PC-3 (cell line): ENCODE measurements around the gene IFITM5. TPM values are rescaled to one million over a fixed set of nuclear protein-coding genes. Genes with fewer than 3 reads are reported as not detected.
"Not testable (repeated sequence)": the region's sequence is repeated elsewhere in the genome, so short reads cannot be mapped to it uniquely, and the experiment has no call there.

Experiments used
- ATAC-seq: fragments of 200-7000 bp; cut with Tn5 transposase; 2 replicates; pipeline ENCODE4 v1.9.1; 2020; ENCODE audit warnings: mild to moderate bottlenecking, moderate library complexity
- BruUV-seq: library from RNA; stranded (reverse); fragments of 400-500 nt; replicated peaks from 2 replicates; lab custom pipeline; 2021; lab: Mats Ljungman, UMichigan
- CTCF ChIA-PET: fragments of 300-600 bp; sonication (Branson Sonifier 250); formaldehyde crosslinking; loops from one replicate; lab custom pipeline; 2022; ENCODE audit warnings: antibody characterized with exemption; lab: Charles Lee
- POLR2A ChIA-PET: fragments of 300-600 bp; sonication (Branson Sonifier 250); formaldehyde crosslinking; loops from one replicate; lab custom pipeline; 2022; ENCODE audit warnings: antibody characterized with exemption; ENCODE audit not compliant: unreplicated experiment; lab: Charles Lee
- DNase-seq: peaks from one replicate; pipeline ENCODE4 v3.0.0-alpha.2; 2015
- H2AFZ ChIP-seq: fragments of 300-600 bp; sonication (generic); 2 replicates; pipeline ENCODE4 v1.6.0; 2016; ENCODE audit warnings: antibody characterized with exemption, low read length
- H3F3A ChIP-seq: fragments of 300-600 bp; sonication (generic); one replicate; pipeline ENCODE4 v1.6.0; 2017; ENCODE audit warnings: antibody characterized with exemption, low read length, control low read depth, mild to moderate bottlenecking; ENCODE audit not compliant: unreplicated experiment
- H3K27ac ChIP-seq: fragments of 300-600 bp; sonication (generic); 2 replicates; pipeline ENCODE4 v1.5.1; 2016; ENCODE audit warnings: mild to moderate bottlenecking, low read length
- H3K27me3 ChIP-seq: fragments of 300-600 bp; sonication (generic); 2 replicates; pipeline ENCODE4 v1.6.1; 2016; ENCODE audit warnings: low read length, mixed read lengths
- H3K36me3 ChIP-seq: fragments of 300-600 bp; sonication (generic); 2 replicates; pipeline ENCODE4 v1.6.1; 2016; ENCODE audit warnings: low read depth, mixed run types, low read length, mixed read lengths
- H3K4me1 ChIP-seq: fragments of 300-600 bp; sonication (generic); 2 replicates; pipeline ENCODE4 v1.5.1; 2016; ENCODE audit warnings: low read length; ENCODE audit not compliant: insufficient read depth
- H3K4me2 ChIP-seq: fragments of 300-600 bp; sonication (generic); 2 replicates; pipeline ENCODE4 v1.6.0; 2016; ENCODE audit warnings: low read length
- H3K4me3 ChIP-seq: fragments of 300-600 bp; sonication (generic); 2 replicates; pipeline ENCODE4 v1.5.1; 2016; ENCODE audit warnings: mild to moderate bottlenecking, low read length, mixed read lengths
- H3K79me2 ChIP-seq: fragments of 300-600 bp; sonication (generic); 2 replicates; pipeline ENCODE4 v1.6.1; 2017; ENCODE audit warnings: low read length, mixed read lengths
- H3K9ac ChIP-seq: fragments of 300-600 bp; sonication (generic); 2 replicates; pipeline ENCODE4 v1.6.0; 2016; ENCODE audit warnings: mild to moderate bottlenecking, low read length
- H3K9me2 ChIP-seq: fragments of 300-600 bp; sonication (generic); replicated peaks from 2 replicates; pipeline ENCODE4 v1.6.1; 2016; ENCODE audit warnings: mixed run types, low read length, mixed read lengths
- H3K9me3 ChIP-seq: fragments of 300-600 bp; sonication (generic); 2 replicates; pipeline ENCODE4 v1.6.1; 2016; ENCODE audit warnings: low read length, mixed read lengths
- H4K20me1 ChIP-seq: fragments of 300-600 bp; sonication (generic); 2 replicates; pipeline ENCODE4 v1.6.1; 2016; ENCODE audit warnings: low read length, mixed read lengths
- EZH2 ChIP-seq: fragments of 300-600 bp; sonication (generic); IDR thresholded peaks from one replicate; pipeline ENCODE4 v1.6.1; 2017; ENCODE audit warnings: antibody characterized with exemption, mild to moderate bottlenecking, low read length; ENCODE audit not compliant: unreplicated experiment
- EZH2phosphoT487 ChIP-seq: fragments of 300-600 bp; sonication (generic); IDR thresholded peaks from 2 replicates; pipeline ENCODE4 v1.6.1; 2018; ENCODE audit warnings: mild to moderate bottlenecking, antibody characterized with exemption, low read length, borderline replicate concordance
- intact Hi-C: fragments of 100-400 bp; cut with micrococcal nuclease; formaldehyde crosslinking; loops from 2 replicates; pipeline ENCODE4 v1.9.0; 2023
- total RNA-seq: library from RNA; depleted of rRNA; stranded (reverse); fragments of >200 nt; gene quantifications from 2 replicates; pipeline ENCODE4 v1.2.3, GENCODE V29; 2014
- TF ChIP-seq, protein P1 (sequence below): fragments of 300-600 bp; sonication (generic); conservative IDR thresholded peaks from 2 replicates; pipeline ENCODE4 v1.5.1; 2017; ENCODE audit warnings: antibody characterized with exemption, low read depth, mild to moderate bottlenecking, low read length

IFITM5 gene
- total RNA-seq, 1 experiment from 2014 or later, result not detected

DNA sequence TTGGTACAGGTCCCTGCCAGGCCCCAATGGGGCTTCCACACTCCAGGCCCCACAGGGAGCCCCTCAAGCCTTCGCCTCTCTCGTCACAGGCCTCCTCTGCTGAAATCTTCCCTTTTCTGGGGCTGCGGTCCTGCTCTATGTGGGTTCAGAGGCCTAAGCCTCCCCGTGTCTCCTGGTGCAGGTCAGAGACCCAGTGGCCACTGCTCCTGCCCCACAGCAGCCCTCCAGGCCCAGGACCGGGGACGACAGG, 27.2 kb upstream of the IFITM5 start:
- Histone ChIP-seq H2AFZ (no peak overlapping the region), H3K27me3 (no peaks in the 10 kb centered on the region), H3K4me2 (no peak overlapping the region), H3F3A (no peaks in the 10 kb centered on the region), H3K9ac (no peak overlapping the region), H3K9me2 (no peaks in the 10 kb centered on the region), H3K36me3 (no peaks in the 10 kb centered on the region), H3K4me3 (no peak overlapping the region), H3K9me3 (no peaks in the 10 kb centered on the region), H3K4me1 (no peaks in the 10 kb centered on the region), H4K20me1 (no peaks in the 10 kb centered on the region), H3K79me2 (no peaks in the 10 kb centered on the region), H3K27ac (no peak overlapping the region)
- BruUV-seq, result no TSS peak
- no peak for DNase-seq
- TF ChIP-seq EZH2 (no peak), EZH2phosphoT487 (no peak)
- TF ChIP-seq, protein P1, sequence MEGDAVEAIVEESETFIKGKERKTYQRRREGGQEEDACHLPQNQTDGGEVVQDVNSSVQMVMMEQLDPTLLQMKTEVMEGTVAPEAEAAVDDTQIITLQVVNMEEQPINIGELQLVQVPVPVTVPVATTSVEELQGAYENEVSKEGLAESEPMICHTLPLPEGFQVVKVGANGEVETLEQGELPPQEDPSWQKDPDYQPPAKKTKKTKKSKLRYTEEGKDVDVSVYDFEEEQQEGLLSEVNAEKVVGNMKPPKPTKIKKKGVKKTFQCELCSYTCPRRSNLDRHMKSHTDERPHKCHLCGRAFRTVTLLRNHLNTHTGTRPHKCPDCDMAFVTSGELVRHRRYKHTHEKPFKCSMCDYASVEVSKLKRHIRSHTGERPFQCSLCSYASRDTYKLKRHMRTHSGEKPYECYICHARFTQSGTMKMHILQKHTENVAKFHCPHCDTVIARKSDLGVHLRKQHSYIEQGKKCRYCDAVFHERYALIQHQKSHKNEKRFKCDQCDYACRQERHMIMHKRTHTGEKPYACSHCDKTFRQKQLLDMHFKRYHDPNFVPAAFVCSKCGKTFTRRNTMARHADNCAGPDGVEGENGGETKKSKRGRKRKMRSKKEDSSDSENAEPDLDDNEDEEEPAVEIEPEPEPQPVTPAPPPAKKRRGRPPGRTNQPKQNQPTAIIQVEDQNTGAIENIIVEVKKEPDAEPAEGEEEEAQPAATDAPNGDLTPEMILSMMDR, result no peak
- ATAC-seq, result no peak
- CTCF ChIA-PET, result no interaction called here
- POLR2A ChIA-PET, result no interaction called here
- intact Hi-C loops, result no loop called here

DNA sequence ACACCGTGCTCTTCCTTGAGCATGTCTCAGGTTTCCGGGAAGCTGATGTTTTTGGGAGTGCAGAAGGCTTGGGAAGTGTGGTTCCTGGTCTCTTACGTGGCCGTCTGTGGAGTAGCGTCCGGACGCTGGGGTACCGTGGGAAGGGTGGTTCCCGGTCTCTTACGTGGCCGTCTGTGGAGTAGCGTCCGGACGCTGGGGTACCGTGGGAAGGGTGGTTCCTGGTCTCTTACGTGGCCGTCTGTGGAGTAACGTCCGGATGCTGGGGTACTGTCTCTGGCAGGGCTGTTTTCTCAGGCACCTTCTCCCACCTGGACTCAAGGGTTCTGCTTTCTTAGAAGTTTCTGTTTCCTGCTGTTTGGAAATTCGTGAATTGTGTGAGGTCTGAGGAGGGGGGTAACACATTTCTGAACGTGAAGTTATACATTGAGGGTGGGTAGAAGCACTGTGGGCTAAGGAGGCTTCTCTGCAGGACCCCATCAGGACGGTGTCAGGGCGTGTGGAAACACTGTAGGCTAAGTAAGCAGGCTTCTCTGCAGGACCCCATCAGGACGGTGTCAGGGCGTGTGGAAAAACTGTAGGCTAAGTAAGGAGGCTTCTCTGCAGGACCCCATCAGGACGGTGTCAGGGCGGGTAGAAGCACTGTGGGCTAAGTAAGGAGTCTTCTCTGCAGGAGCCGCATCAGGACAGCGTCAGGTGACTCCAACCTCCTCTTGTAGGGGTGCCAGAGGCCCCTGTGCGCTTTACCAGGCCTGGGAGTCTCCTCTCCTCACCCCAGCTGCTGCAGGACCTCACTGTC, 26.7 kb upstream of the IFITM5 start:
- Histone ChIP-seq H2AFZ (no peak overlapping the region), H3K9ac (no peak overlapping the region), H3K9me3 (no peaks in the 10 kb centered on the region), H3K4me1 (no peaks in the 10 kb centered on the region; the same call in 1 of the 2 replicates), H3K27ac (no peak overlapping the region), H3K4me2 (no peak overlapping the region), H3K4me3 (no peak overlapping the region), H4K20me1 (no peaks in the 10 kb centered on the region), H3K9me2 (no peaks in the 10 kb centered on the region), H3K27me3 (no peaks in the 10 kb centered on the region), H3K36me3 (no peaks in the 10 kb centered on the region), H3K79me2 (no peaks in the 10 kb centered on the region), H3F3A (no peaks in the 10 kb centered on the region)
- no peak for ATAC-seq
- POLR2A ChIA-PET, result no interaction called here
- CTCF ChIA-PET, result no interaction called here
- no peak for DNase-seq
- no peak for TF ChIP-seq EZH2phosphoT487
- TF ChIP-seq EZH2, result no peak
- TF ChIP-seq, protein P1, result no peak
- intact Hi-C loops, result no loop called here
- no TSS peak for BruUV-seq

DNA sequence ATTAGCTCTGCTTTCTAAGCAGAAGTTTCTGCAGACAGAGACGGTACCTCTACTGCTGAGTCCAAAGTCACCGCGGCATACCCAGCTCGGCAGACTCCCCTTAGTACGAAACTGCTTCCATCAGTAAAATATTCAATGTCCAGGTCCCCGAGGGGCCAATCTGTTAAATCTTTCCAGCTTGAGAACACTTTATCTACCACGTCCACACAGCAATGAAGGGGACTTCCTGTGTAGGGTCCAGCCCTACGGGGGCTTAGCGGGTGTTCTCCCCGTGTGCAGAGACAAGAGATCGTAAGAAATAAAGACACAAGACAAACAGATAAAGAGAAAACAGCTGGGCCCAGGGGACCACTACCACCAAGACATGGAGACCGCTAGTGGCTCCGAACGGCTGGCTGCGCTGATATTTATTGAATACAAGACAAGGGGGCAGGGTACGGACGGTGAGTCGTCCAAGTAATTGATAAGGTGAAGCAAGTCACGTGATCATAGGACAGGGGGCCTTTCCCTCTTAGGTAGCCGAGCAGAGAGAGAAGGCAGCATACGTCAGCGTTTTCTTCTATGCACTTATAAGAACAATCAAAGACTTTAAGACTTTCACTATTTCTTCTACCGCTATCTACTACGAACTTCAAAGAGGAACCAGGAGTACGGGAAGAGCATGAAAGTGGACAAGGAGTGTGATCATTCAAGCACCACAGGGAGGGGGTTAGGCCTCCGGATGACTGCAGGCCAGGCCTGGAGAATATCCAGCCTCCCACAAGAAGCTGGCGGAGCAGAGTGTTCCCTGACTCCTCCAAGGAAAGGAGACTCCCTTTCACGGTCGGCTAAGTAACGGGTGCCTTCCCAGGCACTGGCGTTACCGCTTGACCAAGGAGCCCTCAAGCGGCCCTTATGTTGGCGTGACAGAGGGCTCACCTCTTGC, 25.5 kb upstream of the IFITM5 start:
- H3K27ac ChIP-seq, CTCF ChIA-PET, POLR2A ChIA-PET: not testable (repeated sequence)

More for the DNA sequence above, 25.5 kb upstream of the IFITM5 start:
- H3K4me2 ChIP-seq, H3K9me2 ChIP-seq, H3K9me3 ChIP-seq, H2AFZ ChIP-seq, ATAC-seq, DNase-seq, H3K36me3 ChIP-seq, H3K9ac ChIP-seq, H3K4me3 ChIP-seq, H3K4me1 ChIP-seq, BruUV-seq, H3K79me2 ChIP-seq, H3K27me3 ChIP-seq, intact Hi-C loops, H4K20me1 ChIP-seq, H3F3A ChIP-seq: not testable (repeated sequence)
